Activated naive CD4-positive, alpha-beta T cell treated with anti-CD3 and anti-CD28 coated beads, Interleukin-2, amount 10 ng/mL, durations not matched to agents 7 days and 5 days (primary cell): ENCODE measurements around the gene ZG16B.

ENCODE experiments used
- CTCF ChIA-PET: fragments of 350-600 bp; sonication (Branson Sonifier 250); formaldehyde crosslinking; loops from one replicate; lab custom pipeline; 2021; ENCODE audit warnings: antibody characterized with exemption; lab: Charles Lee
- DNase-seq: peaks from one replicate; pipeline ENCODE4 v3.0.0-alpha.2; 2020
- H3K27ac Mint-ChIP-seq: one replicate; pipeline ENCODE4 v1.8.0; 2021; ENCODE audit warnings: mild to moderate bottlenecking, moderate library complexity, mixed read lengths
- H3K27me3 Mint-ChIP-seq: one replicate; pipeline ENCODE4 v1.8.0; 2021; ENCODE audit warnings: mild to moderate bottlenecking, mixed read lengths
- H3K36me3 Mint-ChIP-seq: one replicate; pipeline ENCODE4 v1.8.0; 2021; ENCODE audit warnings: mixed read lengths
- H3K4me1 Mint-ChIP-seq: one replicate; pipeline ENCODE4 v1.8.0; 2021; ENCODE audit warnings: mixed read lengths
- H3K4me3 Mint-ChIP-seq: one replicate; pipeline ENCODE4 v1.8.0; 2021; ENCODE audit warnings: mild to moderate bottlenecking, moderate library complexity, mixed read lengths
- H3K9me3 Mint-ChIP-seq: one replicate; pipeline ENCODE4 v1.8.0; 2021; ENCODE audit warnings: mixed read lengths

The ZG16B gene

DNA sequence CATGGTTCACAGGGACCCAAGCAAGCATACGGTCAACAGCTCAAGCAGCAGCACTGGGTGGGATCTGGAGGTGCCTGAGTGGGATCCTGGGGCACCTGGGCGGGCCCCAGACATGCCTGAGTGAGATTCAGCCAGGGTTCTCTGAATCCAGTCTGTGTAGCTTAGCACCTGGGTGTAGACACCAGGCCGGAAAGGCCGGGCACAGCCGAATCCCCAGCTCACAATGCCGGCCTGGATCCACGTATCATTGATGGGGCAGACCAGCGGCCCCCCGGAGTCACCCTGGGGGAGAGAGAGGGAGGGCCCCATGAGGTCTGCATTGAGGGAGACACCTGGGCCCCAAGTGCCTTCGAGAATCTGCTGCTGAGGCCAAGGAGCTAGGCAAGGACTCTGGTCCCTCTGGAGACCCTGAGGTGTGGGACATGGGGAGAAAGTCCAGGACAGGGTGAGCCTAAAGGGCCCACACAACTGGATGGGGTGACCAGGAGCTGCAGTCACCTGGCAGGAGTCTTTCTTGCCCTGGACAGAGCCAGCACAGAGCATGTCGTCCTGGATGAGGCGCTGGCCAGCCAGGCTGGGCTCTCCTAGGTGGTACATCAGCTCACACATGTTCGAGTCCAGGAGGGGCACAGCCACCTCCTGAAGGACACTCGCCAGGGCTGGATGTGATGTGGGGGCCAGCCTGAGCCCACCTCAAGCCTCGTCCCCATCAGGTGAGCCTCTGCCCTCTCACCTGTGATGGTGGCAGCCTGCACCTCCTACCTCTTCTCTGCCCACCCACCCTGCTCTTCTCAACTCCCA, 9.7 kb downstream of the ZG16B start:
- DNase-seq = no peak
- CTCF ChIA-PET = interaction anchor here (0.5 to 3.5 kb wide), 16 partner anchors 9 to 389 kb away, joined by 3 to 95 read pairs (median 5); partner anchors contain the start of genes FLYWCH2 and ZG16B
- Mint-ChIP-seq H3K4me3 (no peak overlapping the region), H3K36me3 (no peaks in the 10 kb centered on the region), H3K27me3 (peaks cover 34% of the 10 kb centered on the region), H3K4me1 (peaks cover 28% of the 10 kb centered on the region), H3K27ac (no peak overlapping the region), H3K9me3 (no peaks in the 10 kb centered on the region)

DNA sequence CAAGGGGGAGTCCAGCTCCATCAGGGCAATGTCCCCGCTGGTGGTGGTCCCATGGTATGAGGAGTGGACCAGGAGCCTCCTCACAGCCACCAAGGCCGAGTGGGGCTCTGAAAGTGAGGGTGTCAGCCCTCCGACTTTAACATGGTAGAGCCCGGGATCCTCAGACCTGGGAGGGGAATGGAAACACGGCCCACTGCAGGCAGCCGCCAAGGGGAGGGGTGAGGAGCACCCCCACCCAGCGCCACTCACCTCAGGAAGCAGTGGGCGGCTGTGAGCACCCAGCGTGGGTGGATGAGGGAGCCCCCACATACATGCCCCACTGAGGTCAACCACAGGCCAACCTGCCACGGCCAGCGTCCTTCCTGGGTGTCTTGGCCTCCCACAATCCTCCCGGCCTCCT, 10.8 kb downstream of the ZG16B start:
- peaks cover 27% of the 10 kb centered on the region for H3K27me3 Mint-ChIP-seq
- DNase-seq = no peak
- H3K4me1 Mint-ChIP-seq = peaks cover 31% of the 10 kb centered on the region
- no peak overlapping the region for H3K4me3 Mint-ChIP-seq
- CTCF ChIA-PET = interaction anchor here (3.5 kb wide), 1 partner anchor 29 kb away, joined by 95 read pairs; no protein-coding TSS in a partner anchor
- H3K9me3 Mint-ChIP-seq = no peaks in the 10 kb centered on the region
- no peaks in the 10 kb centered on the region for H3K36me3 Mint-ChIP-seq
- no peak overlapping the region for H3K27ac Mint-ChIP-seq

- no peaks in the 10 kb centered on the region for H3K9me3 Mint-ChIP-seq
- peaks cover 35% of the 10 kb centered on the region for H3K4me1 Mint-ChIP-seq
- peaks cover 21% of the 10 kb centered on the region for H3K27me3 Mint-ChIP-seq
- CTCF ChIA-PET = interaction anchor here (1.3 to 4.7 kb wide), 2 partner anchors 25 to 26 kb away, joined by 5 to 30 read pairs; no protein-coding TSS in a partner anchor
- H3K36me3 Mint-ChIP-seq = no peaks in the 10 kb centered on the region
- no peak for DNase-seq
- no peak overlapping the region for H3K4me3 Mint-ChIP-seq
- H3K27ac Mint-ChIP-seq = no peak overlapping the region
These were observed 11.7 kb downstream of the ZG16B start for GRCh38 chr16:2841606-2842339.

DNA sequence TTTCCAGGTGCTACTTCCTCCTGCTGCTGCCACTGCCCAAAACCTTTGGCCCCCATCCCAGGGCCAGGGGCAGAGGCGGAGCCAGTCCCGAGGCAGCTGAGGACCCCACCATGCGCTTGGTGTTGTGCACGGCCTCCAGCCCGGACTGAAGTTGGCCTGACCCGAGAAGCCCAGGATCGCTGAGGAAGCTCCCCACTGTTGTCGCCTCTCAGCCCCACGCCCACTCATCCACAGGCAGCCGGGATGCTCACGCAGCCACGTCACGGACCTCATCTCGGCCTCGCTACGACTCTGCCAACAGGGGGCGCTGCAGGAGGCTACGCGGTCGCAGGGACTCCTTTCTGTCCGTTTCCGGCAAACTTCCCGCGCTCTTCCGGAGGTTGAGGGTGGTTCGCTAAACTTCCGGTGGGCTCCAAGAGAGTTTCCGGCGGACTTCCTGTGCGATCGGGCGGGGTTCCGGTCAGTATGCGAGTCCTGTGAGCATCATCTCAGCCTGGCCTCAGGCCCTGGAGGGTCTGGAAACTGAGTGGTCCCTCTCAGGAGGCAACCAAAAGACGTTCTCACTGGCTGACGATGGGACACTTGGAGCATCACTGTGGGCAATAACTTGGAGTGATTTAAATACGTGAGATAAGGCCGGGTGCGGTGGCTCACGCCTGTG, 12.4 kb downstream of the ZG16B start:
- DNase-seq = peak; percentile 70
- Mint-ChIP-seq H3K4me3 (no peak overlapping the region), H3K27me3 (peaks cover 21% of the 10 kb centered on the region), H3K9me3 (no peaks in the 10 kb centered on the region), H3K4me1 (peaks cover 38% of the 10 kb centered on the region), H3K36me3 (no peaks in the 10 kb centered on the region), H3K27ac (peak overlapping the region; percentile 70)
- CTCF ChIA-PET = interaction anchor here (1.3 to 4.7 kb wide), 2 partner anchors 24 to 26 kb away, joined by 5 to 30 read pairs; no protein-coding TSS in a partner anchor

- no peak for DNase-seq
- Mint-ChIP-seq H3K36me3 (no peaks in the 10 kb centered on the region), H3K9me3 (no peaks in the 10 kb centered on the region), H3K27ac (peak overlapping the region; percentile 8), H3K27me3 (peaks cover 18% of the 10 kb centered on the region), H3K4me3 (no peak overlapping the region), H3K4me1 (peaks cover 38% of the 10 kb centered on the region)
- CTCF ChIA-PET = interaction anchor here (4.7 kb wide), 1 partner anchor 25 kb away, joined by 30 read pairs; no protein-coding TSS in a partner anchor
These were observed 13.4 kb downstream of the ZG16B start for GRCh38 chr16:2843526-2843925.

DNA sequence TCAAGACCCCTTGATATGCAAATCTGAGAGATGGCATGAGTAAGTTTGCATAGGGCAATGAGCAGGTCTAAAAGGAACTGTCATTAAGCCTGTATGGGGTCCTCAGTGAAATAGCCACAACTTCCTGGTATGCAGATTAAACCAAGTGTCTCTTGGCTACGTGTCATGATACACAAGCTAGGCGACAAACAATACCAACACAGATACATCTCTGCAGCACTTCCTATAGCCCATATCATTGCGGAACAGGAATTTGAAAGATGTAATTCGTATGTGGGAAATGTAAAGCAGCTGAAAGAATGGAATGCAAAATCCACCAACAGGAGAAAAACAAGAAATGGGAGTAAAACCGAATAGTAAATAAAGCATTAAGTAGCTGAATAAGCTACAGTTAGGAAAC, 15.0 kb downstream of the ZG16B start:
- no peaks in the 10 kb centered on the region for H3K36me3 Mint-ChIP-seq
- H3K4me1 Mint-ChIP-seq = peaks cover 31% of the 10 kb centered on the region
- peaks cover 28% of the 10 kb centered on the region for H3K27me3 Mint-ChIP-seq
- CTCF ChIA-PET = interaction anchor here (1.3 to 4.7 kb wide), 3 partner anchors 16 to 23 kb away, joined by 3 to 30 read pairs (median 5); no protein-coding TSS in a partner anchor
- H3K27ac Mint-ChIP-seq = no peak overlapping the region
- H3K9me3 Mint-ChIP-seq = no peaks in the 10 kb centered on the region
- no peak overlapping the region for H3K4me3 Mint-ChIP-seq
- DNase-seq = no peak

GRCh38 chr16:2846511-2847310, 16.6 kb downstream of the ZG16B start:
- no peak for DNase-seq
- H3K27ac Mint-ChIP-seq = peak overlapping the region; percentile 26
- peaks cover 22% of the 10 kb centered on the region for H3K4me1 Mint-ChIP-seq
- CTCF ChIA-PET = no interaction called here
- H3K9me3 Mint-ChIP-seq = no peaks in the 10 kb centered on the region
- no peak overlapping the region for H3K4me3 Mint-ChIP-seq
- H3K36me3 Mint-ChIP-seq = no peaks in the 10 kb centered on the region
- peaks cover 33% of the 10 kb centered on the region for H3K27me3 Mint-ChIP-seq

GRCh38 chr16:2848933-2849725, 19.0 kb downstream of the ZG16B start:
- CTCF ChIA-PET = interaction anchor here (0.9 to 2.0 kb wide), 3 partner anchors 10 to 19 kb away, joined by 3 to 9 read pairs (median 4); no protein-coding TSS in a partner anchor
- Mint-ChIP-seq H3K27ac (no peak overlapping the region), H3K36me3 (no peaks in the 10 kb centered on the region), H3K4me3 (no peak overlapping the region), H3K9me3 (peaks cover 3% of the 10 kb centered on the region), H3K4me1 (peaks cover 10% of the 10 kb centered on the region), H3K27me3 (peaks cover 44% of the 10 kb centered on the region)
- DNase-seq = no peak

GRCh38 chr16:2852003-2852730, 22.1 kb downstream of the ZG16B start:
- DNase-seq = no peak
- Mint-ChIP-seq H3K4me3 (no peak overlapping the region), H3K9me3 (peaks cover 12% of the 10 kb centered on the region), H3K4me1 (peaks cover 2% of the 10 kb centered on the region), H3K27me3 (peaks cover 60% of the 10 kb centered on the region), H3K27ac (no peak overlapping the region), H3K36me3 (peaks cover 4% of the 10 kb centered on the region)
- CTCF ChIA-PET = no interaction called here

GRCh38 chr16:2852731-2853507, 22.8 kb downstream of the ZG16B start:
- peaks cover 12% of the 10 kb centered on the region for H3K9me3 Mint-ChIP-seq
- DNase-seq = no peak
- CTCF ChIA-PET = interaction anchor here (0.9 kb wide), 1 partner anchor 11 kb away, joined by 3 read pairs; no protein-coding TSS in a partner anchor
- H3K27me3 Mint-ChIP-seq = peaks cover 67% of the 10 kb centered on the region
- H3K4me3 Mint-ChIP-seq = no peak overlapping the region
- no peak overlapping the region for H3K27ac Mint-ChIP-seq
- H3K36me3 Mint-ChIP-seq = peaks cover 4% of the 10 kb centered on the region
- peaks cover 5% of the 10 kb centered on the region for H3K4me1 Mint-ChIP-seq

DNA sequence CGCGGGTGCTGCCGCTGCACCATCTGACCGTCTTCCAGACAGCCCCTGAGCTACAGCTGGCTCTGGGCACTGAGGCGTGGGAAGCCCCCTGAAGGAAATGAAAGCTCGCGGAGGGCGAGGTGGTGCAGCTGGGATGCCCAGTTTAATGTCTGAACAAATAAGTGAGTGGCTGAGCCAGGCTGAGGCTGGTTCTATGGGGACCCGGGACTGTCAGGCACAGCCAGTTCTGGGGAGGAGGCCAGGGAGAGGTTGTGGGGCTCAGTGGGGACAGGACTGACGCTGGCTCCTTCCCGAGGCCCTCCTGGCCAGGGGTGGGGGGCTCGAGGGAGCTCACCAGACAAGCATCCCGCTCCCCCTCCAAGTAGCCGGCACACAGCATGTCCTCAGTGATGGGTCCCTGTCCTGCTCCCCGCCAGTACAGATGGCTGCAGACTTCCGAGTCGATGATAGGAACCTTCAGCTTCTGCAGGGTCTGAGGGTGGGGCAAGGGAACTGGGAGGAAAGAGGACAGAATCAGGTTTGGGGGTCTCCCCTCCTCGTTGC, 23.5 kb downstream of the ZG16B start:
- H3K36me3 Mint-ChIP-seq = peaks cover 4% of the 10 kb centered on the region
- no peak overlapping the region for H3K4me3 Mint-ChIP-seq
- H3K9me3 Mint-ChIP-seq = peaks cover 12% of the 10 kb centered on the region
- H3K4me1 Mint-ChIP-seq = peaks cover 5% of the 10 kb centered on the region
- peaks cover 70% of the 10 kb centered on the region for H3K27me3 Mint-ChIP-seq
- CTCF ChIA-PET = interaction anchor here (0.9 to 1.7 kb wide), 2 partner anchors 10 to 15 kb away, joined by 3 to 7 read pairs; no protein-coding TSS in a partner anchor
- no peak for DNase-seq
- no peak overlapping the region for H3K27ac Mint-ChIP-seq
